ENCODE measurements around the gene S1PR4.

The S1PR4 gene

DNA sequence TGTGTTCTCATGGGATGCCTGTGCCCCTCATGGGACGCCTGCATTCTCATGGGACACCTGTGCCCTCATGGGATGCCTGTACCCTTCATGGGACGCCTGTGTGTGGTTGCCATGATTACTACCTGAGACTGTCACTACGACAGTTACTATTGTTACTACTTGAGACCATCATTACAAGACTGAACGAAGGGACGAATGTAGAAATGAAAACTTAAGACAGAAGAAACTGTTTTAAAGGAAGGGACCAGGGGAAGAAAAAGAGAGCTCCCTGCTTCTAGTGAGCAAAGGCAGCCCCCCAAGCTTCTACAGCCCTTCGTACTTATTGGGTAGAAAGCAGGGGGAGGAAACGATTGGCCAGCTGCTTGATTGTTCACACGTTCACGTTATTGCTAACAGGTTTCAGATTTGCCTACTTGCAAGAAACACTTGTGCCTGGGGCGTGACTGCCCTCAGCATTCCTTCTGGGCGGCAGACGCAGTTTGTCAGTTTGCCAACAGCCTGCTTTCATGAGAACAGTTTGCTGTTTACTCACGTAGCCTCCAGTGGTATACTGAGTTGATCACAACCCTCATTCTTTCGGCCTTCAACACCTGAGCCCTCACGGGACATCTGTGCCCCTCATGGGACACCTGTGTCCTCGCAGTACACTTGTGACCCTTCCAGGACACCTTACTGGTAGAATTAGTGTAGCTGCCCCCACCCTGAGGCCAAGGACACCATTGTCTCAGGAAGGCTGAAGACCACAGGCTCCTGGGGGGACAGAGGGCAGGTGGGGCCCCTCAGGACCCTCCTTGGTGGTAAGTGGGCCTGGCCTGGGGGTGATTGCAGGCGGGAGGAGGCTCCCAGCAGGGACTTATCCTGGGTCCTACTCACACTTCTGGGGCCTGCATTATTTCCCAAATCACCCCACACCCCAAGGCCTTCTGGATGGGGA lies 2.5 kb upstream of the S1PR4 start:
- Mint-ChIP-seq H3K4me1 (peaks cover 6% of the 10 kb centered on the region), H3K36me3 (ENCODE audit: low read depth) (no peaks in the 10 kb centered on the region), H3K27ac (no peak overlapping the region), H3K9me3 (no peaks in the 10 kb centered on the region), H3K27me3 (ENCODE audit: low read depth) (peaks cover 12% of the 10 kb centered on the region), H3K4me3 (no peak overlapping the region)
- TF ChIP-seq, protein P1, sequence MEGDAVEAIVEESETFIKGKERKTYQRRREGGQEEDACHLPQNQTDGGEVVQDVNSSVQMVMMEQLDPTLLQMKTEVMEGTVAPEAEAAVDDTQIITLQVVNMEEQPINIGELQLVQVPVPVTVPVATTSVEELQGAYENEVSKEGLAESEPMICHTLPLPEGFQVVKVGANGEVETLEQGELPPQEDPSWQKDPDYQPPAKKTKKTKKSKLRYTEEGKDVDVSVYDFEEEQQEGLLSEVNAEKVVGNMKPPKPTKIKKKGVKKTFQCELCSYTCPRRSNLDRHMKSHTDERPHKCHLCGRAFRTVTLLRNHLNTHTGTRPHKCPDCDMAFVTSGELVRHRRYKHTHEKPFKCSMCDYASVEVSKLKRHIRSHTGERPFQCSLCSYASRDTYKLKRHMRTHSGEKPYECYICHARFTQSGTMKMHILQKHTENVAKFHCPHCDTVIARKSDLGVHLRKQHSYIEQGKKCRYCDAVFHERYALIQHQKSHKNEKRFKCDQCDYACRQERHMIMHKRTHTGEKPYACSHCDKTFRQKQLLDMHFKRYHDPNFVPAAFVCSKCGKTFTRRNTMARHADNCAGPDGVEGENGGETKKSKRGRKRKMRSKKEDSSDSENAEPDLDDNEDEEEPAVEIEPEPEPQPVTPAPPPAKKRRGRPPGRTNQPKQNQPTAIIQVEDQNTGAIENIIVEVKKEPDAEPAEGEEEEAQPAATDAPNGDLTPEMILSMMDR (IDR thresholded peaks at IDR 0.05; ENCODE audit: unreplicated experiment in 3 of 3), result no peak

DNA sequence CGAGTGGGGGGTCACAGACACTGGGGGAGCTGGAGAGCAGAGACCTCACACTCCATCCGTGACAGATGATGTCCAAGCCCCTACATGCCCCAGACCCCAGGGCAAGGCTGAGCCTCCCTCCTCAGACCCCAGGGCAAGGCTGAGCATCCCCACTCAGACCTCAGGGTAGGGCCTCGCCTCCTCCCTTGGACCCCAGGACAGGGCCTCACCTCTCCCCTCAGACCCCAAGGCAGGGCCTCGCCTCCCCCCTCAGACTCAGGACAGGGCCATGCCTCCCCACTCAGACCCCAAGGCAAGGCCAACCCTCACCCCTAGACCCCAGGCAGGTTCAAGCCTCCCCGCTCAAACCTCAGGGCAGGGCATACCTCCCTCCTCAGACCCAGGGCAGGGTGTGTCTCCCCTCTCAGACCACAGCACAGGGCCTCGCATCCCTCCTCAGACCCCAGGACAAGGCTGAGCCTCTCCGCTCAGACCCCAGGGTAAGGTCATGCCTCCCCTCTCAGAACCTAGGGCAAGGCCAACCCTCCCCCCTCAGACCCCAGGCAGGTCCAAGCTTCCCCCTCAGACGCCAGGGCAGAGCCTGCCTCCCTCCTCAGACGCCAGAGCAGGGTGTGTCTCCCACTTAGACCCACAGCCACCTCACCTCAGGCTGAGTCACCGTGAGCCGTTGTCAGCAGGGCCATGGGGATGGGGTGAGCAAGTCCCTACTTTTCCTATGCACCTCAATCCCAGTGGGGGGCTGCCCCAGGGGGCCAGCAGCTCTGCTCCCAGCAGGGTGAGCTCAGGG lies 1.7 kb upstream of the S1PR4 start:
- Mint-ChIP-seq H3K27me3 (ENCODE audit: low read depth) (peaks cover 9% of the 10 kb centered on the region), H3K4me3 (no peak overlapping the region), H3K9me3 (no peaks in the 10 kb centered on the region), H3K4me1 (peaks cover 6% of the 10 kb centered on the region), H3K27ac (no peak overlapping the region), H3K36me3 (ENCODE audit: low read depth) (no peaks in the 10 kb centered on the region)
- TF ChIP-seq, protein P1 (IDR thresholded peaks at IDR 0.05; ENCODE audit: unreplicated experiment in 3 of 3), result no peak

DNA sequence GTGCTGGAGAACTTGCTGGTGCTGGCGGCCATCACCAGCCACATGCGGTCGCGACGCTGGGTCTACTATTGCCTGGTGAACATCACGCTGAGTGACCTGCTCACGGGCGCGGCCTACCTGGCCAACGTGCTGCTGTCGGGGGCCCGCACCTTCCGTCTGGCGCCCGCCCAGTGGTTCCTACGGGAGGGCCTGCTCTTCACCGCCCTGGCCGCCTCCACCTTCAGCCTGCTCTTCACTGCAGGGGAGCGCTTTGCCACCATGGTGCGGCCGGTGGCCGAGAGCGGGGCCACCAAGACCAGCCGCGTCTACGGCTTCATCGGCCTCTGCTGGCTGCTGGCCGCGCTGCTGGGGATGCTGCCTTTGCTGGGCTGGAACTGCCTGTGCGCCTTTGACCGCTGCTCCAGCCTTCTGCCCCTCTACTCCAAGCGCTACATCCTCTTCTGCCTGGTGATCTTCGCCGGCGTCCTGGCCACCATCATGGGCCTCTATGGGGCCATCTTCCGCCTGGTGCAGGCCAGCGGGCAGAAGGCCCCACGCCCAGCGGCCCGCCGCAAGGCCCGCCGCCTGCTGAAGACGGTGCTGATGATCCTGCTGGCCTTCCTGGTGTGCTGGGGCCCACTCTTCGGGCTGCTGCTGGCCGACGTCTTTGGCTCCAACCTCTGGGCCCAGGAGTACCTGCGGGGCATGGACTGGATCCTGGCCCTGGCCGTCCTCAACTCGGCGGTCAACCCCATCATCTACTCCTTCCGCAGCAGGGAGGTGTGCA lies 587 bp downstream of the S1PR4 start:
- no peak overlapping the region for H3K27ac Mint-ChIP-seq
- TF ChIP-seq, protein P1 (IDR thresholded peaks at IDR 0.05; ENCODE audit: unreplicated experiment in 3 of 3), result no peak
- no peaks in the 10 kb centered on the region for H3K36me3 Mint-ChIP-seq (ENCODE audit: low read depth)

DNA sequence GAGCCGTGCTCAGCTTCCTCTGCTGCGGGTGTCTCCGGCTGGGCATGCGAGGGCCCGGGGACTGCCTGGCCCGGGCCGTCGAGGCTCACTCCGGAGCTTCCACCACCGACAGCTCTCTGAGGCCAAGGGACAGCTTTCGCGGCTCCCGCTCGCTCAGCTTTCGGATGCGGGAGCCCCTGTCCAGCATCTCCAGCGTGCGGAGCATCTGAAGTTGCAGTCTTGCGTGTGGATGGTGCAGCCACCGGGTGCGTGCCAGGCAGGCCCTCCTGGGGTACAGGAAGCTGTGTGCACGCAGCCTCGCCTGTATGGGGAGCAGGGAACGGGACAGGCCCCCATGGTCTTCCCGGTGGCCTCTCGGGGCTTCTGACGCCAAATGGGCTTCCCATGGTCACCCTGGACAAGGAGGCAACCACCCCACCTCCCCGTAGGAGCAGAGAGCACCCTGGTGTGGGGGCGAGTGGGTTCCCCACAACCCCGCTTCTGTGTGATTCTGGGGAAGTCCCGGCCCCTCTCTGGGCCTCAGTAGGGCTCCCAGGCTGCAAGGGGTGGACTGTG lies 1.2 kb downstream of the S1PR4 start:
- Mint-ChIP-seq H3K36me3 (ENCODE audit: low read depth) (no peaks in the 10 kb centered on the region), H3K27me3 (ENCODE audit: low read depth) (peaks cover 14% of the 10 kb centered on the region), H3K27ac (no peak overlapping the region), H3K4me1 (peaks cover 6% of the 10 kb centered on the region), H3K9me3 (no peaks in the 10 kb centered on the region), H3K4me3 (no peak overlapping the region)
- TF ChIP-seq, protein P1 (IDR thresholded peaks at IDR 0.05; ENCODE audit: unreplicated experiment in 3 of 3), result no peak

More for the DNA sequence above, 587 bp downstream of the S1PR4 start:
- H3K4me3 Mint-ChIP-seq, result no peak overlapping the region
- peaks cover 10% of the 10 kb centered on the region for H3K27me3 Mint-ChIP-seq (ENCODE audit: low read depth)
- H3K9me3 Mint-ChIP-seq, result no peaks in the 10 kb centered on the region
- H3K4me1 Mint-ChIP-seq, result peaks cover 6% of the 10 kb centered on the region

DNA sequence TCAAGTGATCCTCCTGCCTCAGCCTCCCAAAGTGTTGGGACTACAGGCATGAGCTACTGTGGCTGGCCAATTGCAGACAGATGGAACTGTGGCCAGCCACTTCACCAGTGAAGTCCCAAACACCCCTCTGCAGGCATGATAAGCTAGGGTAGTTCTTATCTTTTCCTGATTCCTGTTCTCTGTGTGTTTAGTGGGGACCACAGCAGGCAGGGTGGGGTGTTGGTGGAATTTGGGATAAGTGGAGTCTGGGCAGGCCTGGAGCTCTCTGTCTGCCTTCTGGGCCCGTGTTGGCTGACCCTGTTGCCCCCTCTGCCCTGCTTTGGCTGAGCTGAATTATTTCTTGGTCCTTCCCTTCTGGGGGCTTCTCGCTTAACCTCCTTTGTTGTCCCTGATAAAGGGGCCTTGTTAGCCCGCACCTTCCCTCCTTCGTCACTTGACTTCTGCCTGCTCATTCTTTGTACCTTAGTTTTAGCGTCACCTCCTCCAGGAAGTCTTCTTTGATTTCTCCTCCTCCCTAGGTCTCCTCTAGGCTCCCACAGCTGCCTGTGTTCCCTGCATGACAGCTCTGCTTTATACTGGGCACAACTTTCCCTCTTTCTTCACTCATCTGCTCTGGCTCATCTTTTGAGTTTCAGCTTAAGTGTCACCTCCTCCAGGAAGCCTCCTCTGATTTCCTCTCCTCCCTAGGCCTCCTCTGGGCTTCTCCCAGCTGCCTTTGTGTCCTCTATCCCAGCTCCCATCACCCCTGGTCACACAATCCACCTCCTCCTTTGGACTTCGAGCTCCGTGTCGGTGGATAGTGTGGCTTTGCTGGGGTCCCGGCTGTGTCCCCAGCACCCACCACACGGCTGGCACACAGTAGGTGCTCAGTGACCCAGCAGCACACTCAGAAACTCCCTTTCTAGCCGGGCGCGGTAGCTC lies 5.4 kb downstream of the S1PR4 start:
- H3K27me3 Mint-ChIP-seq (ENCODE audit: low read depth), result peaks cover 4% of the 10 kb centered on the region

More for the DNA sequence above, 5.4 kb downstream of the S1PR4 start:
- no peaks in the 10 kb centered on the region for H3K9me3 Mint-ChIP-seq
- no peak overlapping the region for H3K27ac Mint-ChIP-seq
- peaks cover 13% of the 10 kb centered on the region for H3K4me1 Mint-ChIP-seq
- H3K4me3 Mint-ChIP-seq, result peak overlapping the region; percentile 93 to 97 (median 96)
- no peaks in the 10 kb centered on the region for H3K36me3 Mint-ChIP-seq (ENCODE audit: low read depth)
- TF ChIP-seq, protein P1 (IDR thresholded peaks at IDR 0.05; ENCODE audit: unreplicated experiment in 3 of 3), result no peak

Measured in nephron (organoid).